Uterus (tissue), 4 donors: ENCODE data around the gene UBE3C. TPM values are rescaled to one million over a fixed set of nuclear protein-coding genes. Genes with fewer than 3 reads are reported as not detected.

Experiments
- DNase-seq, 2 donors: peaks; one replicate each; pipeline ENCODE4 v3.0.0-alpha.2; 2019 to 2020
- H3K27ac ChIP-seq, 2 donors: fragments of 200-600 bp; sonication (generic); 1 replicate in 1 of 2; 2 replicates in 1 of 2; pipeline ENCODE4 v1.5.1; 2016 to 2018
- H3K27me3 ChIP-seq, 2 donors: fragments of 200-600 bp; sonication (generic); one replicate each; pipeline ENCODE4 v1.5.1; 2018 to 2019; ENCODE audit warnings: control low read depth in 1 of 2
- H3K36me3 ChIP-seq, 2 donors: fragments of 200-600 bp; sonication (generic); one replicate each; pipeline ENCODE4 v1.5.1; 2019; ENCODE audit warnings: control low read depth in 1 of 2
- H3K4me1 ChIP-seq, 2 donors: fragments of 200-600 bp; sonication (generic); one replicate each; pipeline ENCODE4 v1.5.1; 2018 to 2019; ENCODE audit warnings: control low read depth in 1 of 2
- H3K4me3 ChIP-seq, 2 donors: fragments of 200-600 bp; sonication (generic); 1 replicate in 1 of 2; 2 replicates in 1 of 2; pipeline ENCODE4 v1.5.1; 2018 to 2019; ENCODE audit warnings: mild to moderate bottlenecking in 1 of 2
- H3K9me3 ChIP-seq, 2 donors: fragments of 200-600 bp; sonication (generic); one replicate each; pipeline ENCODE4 v1.5.1; 2019; ENCODE audit warnings: control low read depth in 1 of 2
- CTCF ChIP-seq, 4 experiments: fragments of 200-600 bp in 2 of 4; fragments of 450-650 bp in 2 of 4; sonication (generic) in 2 of 4; IDR thresholded peaks; one replicate each; pipeline ENCODE4 v1.5.1; 2016 to 2019; ENCODE audit warnings: antibody characterized with exemption in 4 of 4, mild to moderate bottlenecking in 2 of 4, moderate library complexity in 1 of 4
- POLR2A ChIP-seq, 2 donors: fragments of 450-650 bp; IDR thresholded peaks; one replicate each; pipeline ENCODE4 v1.6.1; 2016; ENCODE audit warnings: antibody characterized with exemption in 2 of 2, mild to moderate bottlenecking in 1 of 2, moderate library complexity in 1 of 2
- intact Hi-C: fragments of 100-400 bp; cut with DNase I; formaldehyde crosslinking; loops from one replicate; pipeline ENCODE4 v1.15.1; 2023; ENCODE audit warnings: low total_unique reads
- total RNA-seq, 4 donors: library from RNA; depleted of rRNA in 3 of 4; stranded (reverse); fragments of >200 nt in 3 of 4; gene quantifications; one replicate each; pipeline versions ENCODE4 v1.1.0 to v1.2.4, GENCODE V29; 2014 to 2023
- donor health status: DM: yes; HTN: yes; CAD: no.

UBE3C gene
- total RNA-seq, 4 donors from 2014 or later = 54.1 to 121 (median 91.7) TPM

GRCh38 chr7:157292770-157293412, 154.2 kb downstream of the UBE3C start:
- no peak for DNase-seq
- Histone ChIP-seq H3K9me3 (no peaks in the 10 kb centered on the region), H3K36me3 (no peaks in the 10 kb centered on the region), H3K27ac (no peak overlapping the region), H3K4me1 (no peaks in the 10 kb centered on the region), H3K4me3 (no peak overlapping the region), H3K27me3 (no peaks in the 10 kb centered on the region)
- intact Hi-C loops = no loop called here
- no peak for TF ChIP-seq CTCF (IDR thresholded peaks at IDR 0.05)
- no peak for TF ChIP-seq POLR2A (IDR thresholded peaks at IDR 0.05)

GRCh38 chr7:157293413-157293788, 154.7 kb downstream of the UBE3C start:
- Histone ChIP-seq H3K4me1 (no peaks in the 10 kb centered on the region), H3K36me3 (no peaks in the 10 kb centered on the region), H3K4me3 (no peak overlapping the region), H3K9me3 (no peaks in the 10 kb centered on the region), H3K27me3 (no peaks in the 10 kb centered on the region), H3K27ac (no peak overlapping the region)
- intact Hi-C loops = no loop called here
- DNase-seq = no peak
- TF ChIP-seq CTCF (IDR thresholded peaks at IDR 0.05) (no peak), POLR2A (IDR thresholded peaks at IDR 0.05) (no peak)

- DNase-seq = no peak
- no peak overlapping the region for H3K4me3 ChIP-seq
- no peaks in the 10 kb centered on the region for H3K36me3 ChIP-seq
- no peaks in the 10 kb centered on the region for H3K9me3 ChIP-seq
- H3K27me3 ChIP-seq = no peaks in the 10 kb centered on the region
- no peak overlapping the region for H3K27ac ChIP-seq
- intact Hi-C loops = no loop called here
- TF ChIP-seq POLR2A (IDR thresholded peaks at IDR 0.05) = no peak
- no peak for TF ChIP-seq CTCF (IDR thresholded peaks at IDR 0.05)
- H3K4me1 ChIP-seq = no peaks in the 10 kb centered on the region
These were observed 156.0 kb downstream of the UBE3C start for GRCh38 chr7:157294773-157295172.

- no peak for DNase-seq
- H3K4me3 ChIP-seq = no peak overlapping the region
- H3K9me3 ChIP-seq = no peaks in the 10 kb centered on the region
- H3K4me1 ChIP-seq = no peaks in the 10 kb centered on the region
- no peaks in the 10 kb centered on the region for H3K36me3 ChIP-seq
- no peak for TF ChIP-seq POLR2A (IDR thresholded peaks at IDR 0.05)
- TF ChIP-seq CTCF (IDR thresholded peaks at IDR 0.05) = no peak
- intact Hi-C loops = no loop called here
- no peaks in the 10 kb centered on the region for H3K27me3 ChIP-seq
- H3K27ac ChIP-seq = no peak overlapping the region
These were observed 156.6 kb downstream of the UBE3C start for GRCh38 chr7:157295338-157295737.

GRCh38 chr7:157297185-157297584, 158.5 kb downstream of the UBE3C start:
- no peaks in the 10 kb centered on the region for H3K27me3 ChIP-seq
- H3K4me1 ChIP-seq = no peaks in the 10 kb centered on the region
- H3K36me3 ChIP-seq = no peaks in the 10 kb centered on the region
- no peak overlapping the region for H3K27ac ChIP-seq
- no peaks in the 10 kb centered on the region for H3K9me3 ChIP-seq
- no peak for DNase-seq
- H3K4me3 ChIP-seq = no peak overlapping the region
- intact Hi-C loops = no loop called here
- TF ChIP-seq CTCF (IDR thresholded peaks at IDR 0.05) (no peak), POLR2A (IDR thresholded peaks at IDR 0.05) (no peak)
